GM12874 (cell line): ENCODE measurements around the gene METTL8.

ENCODE experiments used
- CTCF ChIP-seq: IDR thresholded peaks from 2 replicates; pipeline ENCODE4 v1.5.1; 2011; ENCODE audit warnings: low read depth, mild to moderate bottlenecking, control low read depth, low read length, moderate library complexity; ENCODE audit not compliant: insufficient read depth

The METTL8 gene

GRCh38 chr2:171469176-171469575 lies 35.4 kb upstream of the METTL8 start:
- no peak for TF ChIP-seq CTCF

DNA sequence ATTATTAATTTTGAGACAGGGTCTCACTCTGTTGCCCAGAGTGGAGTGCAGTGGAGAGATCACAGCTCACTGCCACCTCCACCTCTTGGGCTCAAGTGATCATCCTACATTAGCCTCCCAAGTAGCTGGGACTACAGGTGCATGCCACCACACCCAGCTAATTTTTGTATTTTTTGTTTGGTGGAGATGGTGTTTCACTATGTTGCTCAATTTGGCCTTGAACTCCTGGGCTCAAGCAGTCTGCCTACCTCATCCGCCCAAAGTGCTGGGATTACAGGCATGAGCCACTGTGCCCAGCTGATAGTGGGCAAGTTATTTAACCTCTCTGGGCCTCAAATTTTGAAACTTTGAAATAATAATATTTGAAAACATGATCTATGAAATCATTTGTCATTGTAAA lies 26.7 kb upstream of the METTL8 start:
- TF ChIP-seq CTCF = no peak

DNA sequence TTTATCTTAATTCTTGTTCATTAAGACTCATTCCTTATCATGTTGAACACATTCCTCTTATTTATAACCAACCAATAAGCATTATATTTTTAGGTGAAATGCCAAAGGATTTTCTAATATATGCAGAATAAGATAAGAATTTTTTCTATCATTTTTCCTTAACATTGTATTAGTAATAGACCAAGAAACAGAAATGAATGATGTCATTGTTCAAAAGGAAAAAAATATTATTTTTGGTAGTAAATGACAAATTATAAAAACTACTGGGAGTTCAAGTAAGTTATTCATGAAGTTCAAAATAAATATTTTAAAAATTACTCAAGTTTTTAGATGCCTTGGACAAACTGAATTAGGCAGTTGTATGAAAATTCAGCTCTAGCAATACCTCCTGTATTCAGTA lies 25.7 kb upstream of the METTL8 start:
- TF ChIP-seq CTCF = no peak

GRCh38 chr2:171452773-171453172 lies 19.0 kb upstream of the METTL8 start:
- TF ChIP-seq CTCF = no peak

DNA sequence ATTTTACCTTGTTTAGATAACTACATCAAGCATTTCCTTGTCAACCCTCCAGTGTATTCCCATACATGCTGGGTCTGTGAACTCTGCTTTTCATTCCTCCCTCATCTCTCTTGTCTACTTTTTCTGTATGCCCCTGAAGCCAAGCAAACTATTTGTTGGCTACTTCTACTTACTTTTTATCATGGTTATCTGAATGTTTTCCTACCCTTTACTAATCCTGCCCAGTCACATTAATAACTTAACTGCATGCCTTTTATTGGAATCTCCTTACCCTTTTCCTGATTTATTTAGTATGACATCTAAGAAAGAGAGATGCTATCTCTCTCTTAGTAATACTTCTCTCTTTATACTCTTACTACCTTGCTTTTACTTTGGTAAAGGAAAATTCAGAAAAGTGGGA lies 17.3 kb upstream of the METTL8 start:
- no peak for TF ChIP-seq CTCF

GRCh38 chr2:171447675-171448074 lies 13.9 kb upstream of the METTL8 start:
- no peak for TF ChIP-seq CTCF

DNA sequence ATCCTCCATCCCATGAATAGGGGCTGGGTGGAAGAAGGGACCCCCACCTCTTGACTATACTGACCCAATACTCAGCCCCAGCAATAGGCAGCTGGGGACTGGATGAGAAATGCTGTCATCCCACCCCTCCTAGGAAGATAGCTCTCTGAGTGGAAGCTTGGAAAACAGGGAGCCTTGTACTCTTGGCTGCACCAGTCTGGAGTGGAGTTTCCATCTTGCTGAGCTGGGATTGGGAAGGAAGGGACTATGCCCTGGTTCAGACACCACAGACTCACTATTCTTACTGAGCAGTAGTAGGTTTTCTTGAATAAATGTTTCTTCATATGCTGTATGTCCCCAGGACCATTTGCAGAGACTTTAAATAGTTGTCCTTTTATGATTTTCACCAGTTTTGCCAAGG lies 7.7 kb upstream of the METTL8 start:
- TF ChIP-seq CTCF = no peak

DNA sequence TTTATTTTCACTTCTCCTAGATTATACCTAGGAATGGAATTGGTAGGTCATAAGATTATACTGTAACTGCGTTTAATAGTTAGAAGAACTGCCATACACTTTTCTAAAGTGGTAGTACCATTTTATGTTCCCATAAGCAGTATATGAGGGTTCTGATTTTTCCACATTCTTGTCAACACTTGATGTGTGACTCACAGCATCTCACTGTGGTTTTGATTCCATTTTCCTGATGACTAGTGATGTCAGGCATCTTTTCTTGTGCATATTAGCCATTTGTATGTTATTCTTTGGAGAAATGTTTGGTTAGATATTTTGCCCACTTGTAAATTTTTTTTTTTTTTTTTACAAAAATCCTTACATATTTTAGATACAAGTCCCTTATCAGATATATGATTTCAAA lies 2.5 kb upstream of the METTL8 start:
- no peak for TF ChIP-seq CTCF
